ACHN (cell line): Measurements from ENCODE around the gene BMP8B.
"Not testable (repeated sequence)": the region's sequence is repeated elsewhere in the genome, so short reads cannot be mapped to it uniquely, and the experiment has no call there.

Experiments
- DNase-seq: peaks from one replicate; pipeline ENCODE4 v3.0.0-alpha.2; 2015
- in situ Hi-C: cut with HindIII; loops from 2 replicates; pipeline ENCODE4 v1.10.0; 2017; ENCODE audit warnings: low sequenced_read_pairs, low pct_ligation_motif_present, low pct_unique_long_range_greater_than_20kb

BMP8B gene

DNA sequence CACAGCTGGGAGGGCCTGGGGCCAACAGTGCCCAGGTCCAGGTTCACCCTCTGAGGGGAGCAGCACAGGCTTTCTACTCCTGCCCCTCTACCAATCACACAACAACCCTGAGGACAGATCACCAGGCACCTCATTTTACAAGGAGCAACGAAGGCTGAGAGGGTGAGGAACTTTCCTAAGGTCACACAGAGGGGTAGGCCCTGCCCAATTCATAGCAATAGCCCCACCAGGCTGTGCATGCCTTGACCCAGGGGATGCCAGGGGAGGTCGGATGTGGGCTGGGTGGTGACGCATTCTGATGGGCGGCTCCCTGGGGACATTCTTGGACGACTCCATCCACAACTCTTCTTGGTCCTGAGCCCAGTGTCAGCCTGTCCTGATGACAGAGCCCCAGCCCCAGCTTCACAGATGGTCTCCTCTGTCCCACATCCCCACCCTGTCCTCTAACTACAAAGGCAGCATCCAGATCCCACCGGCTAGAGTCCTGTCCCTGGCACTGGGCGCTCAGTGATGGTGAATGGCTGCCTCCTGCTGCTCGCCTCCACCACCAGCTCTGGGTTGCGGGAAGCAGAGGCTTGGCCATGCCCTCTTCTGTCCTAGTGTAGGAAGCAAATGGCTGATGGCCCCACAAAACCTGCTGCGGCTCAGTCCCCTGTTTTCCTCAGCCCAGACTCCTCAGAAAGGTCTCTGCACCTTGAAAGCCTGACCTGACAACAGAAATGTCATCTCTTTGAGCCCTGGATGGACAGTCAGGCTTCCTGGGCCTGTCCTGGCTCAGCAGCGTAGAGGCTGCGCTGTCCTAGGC is 2.2 kb downstream of the BMP8B start:
- DNase-seq, in situ Hi-C loops: not testable (repeated sequence)

DNA sequence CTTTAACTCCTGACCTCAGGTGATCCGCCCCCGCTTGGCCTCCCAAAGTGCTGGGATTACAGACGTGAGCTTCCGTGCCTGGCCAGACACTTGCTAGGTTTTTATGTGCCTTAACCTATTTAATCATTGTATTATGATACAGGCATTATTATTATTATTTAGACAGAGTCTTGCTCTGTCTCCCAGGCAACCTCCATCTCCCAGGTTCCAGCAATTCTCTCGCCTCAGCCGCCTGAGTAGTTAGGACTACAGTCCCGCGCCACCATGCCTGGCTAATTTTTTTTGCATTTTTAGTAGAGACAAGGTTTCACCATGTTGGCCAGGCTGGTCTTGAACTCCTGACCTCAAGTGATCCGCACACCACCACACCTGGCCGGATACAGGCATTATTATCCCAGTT is 6.0 kb downstream of the BMP8B start:
- DNase-seq, in situ Hi-C loops: not testable (repeated sequence)

DNA sequence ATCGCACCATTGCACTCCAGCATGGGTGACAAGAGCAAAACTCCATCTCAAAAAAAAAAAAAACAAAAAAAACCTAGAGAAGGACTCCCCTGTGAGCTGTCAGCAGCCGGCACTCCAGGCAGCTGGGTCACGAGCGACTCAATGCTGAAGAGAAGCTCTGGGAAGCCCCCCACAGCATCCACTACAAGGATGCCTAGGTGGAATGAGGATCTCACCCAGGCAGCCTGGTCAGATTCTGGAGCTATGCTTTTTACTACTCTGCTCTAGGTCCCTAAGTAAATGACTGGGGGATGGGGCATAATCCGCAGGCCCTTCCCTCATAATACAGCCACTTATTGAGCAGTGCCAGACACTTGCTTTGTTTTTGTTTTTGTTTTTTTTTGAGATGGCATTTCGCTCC is 6.6 kb downstream of the BMP8B start:
- no peak for DNase-seq
- in situ Hi-C loops, result no loop called here

DNA sequence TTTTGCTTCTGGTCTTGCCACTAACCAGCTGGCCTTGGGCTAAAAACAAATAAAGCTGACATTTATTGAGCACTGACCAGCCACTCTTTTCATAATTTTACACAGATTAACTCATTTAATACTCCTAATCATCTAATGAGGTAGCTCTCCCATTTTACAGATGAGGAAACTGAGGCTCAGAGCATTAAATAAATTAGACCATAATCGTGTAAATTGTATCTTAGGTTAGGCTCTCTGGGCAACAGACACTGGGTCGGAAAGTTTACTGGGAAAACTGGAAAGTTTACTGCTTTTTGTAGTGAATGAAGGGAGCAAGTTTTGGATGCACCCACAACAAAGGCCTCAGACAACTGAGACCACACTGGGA is 7.3 kb downstream of the BMP8B start:
- in situ Hi-C loops, result no loop called here
- DNase-seq, result no peak

DNA sequence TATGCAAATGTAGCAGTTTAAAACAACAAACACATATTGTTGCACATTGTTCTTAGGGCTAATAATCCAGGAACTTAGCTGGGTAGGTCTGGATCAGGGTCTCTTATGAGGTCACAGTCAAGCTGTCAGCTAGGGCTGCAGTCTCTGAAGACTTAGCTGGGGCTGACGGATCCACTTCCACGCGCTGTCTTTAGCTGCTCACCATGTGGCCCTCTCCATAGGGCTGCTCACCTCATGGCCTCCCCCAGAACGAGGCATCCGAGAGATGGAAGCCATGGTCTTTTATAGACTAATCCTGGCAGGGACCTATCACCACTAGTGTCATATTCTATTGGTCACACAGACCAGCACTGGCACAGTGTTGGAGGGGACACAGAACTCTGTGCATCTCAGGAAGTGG is 8.8 kb downstream of the BMP8B start:
- in situ Hi-C loops, result no loop called here
- no peak for DNase-seq

DNA sequence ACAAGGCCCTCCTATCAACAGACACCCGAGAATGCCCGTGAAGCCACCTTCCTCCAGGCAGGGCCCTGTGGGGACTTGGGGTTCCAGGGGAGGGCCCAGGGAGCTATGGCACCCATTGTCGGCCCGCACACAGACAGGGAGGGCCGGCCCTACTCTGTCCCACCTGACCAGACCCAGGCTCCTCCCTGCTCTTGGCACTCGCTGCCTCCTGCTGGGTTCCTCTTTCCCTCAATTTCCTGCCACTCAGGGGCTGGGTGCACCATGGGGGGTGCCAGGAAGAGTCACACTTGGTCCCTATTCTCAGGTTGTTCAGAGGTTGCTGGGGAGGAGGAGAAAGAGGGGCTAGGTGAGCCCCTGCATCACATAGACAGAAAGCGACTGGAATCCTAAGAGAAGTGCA is 9.5 kb downstream of the BMP8B start:
- DNase-seq, result no peak
- in situ Hi-C loops, result no loop called here

DNA sequence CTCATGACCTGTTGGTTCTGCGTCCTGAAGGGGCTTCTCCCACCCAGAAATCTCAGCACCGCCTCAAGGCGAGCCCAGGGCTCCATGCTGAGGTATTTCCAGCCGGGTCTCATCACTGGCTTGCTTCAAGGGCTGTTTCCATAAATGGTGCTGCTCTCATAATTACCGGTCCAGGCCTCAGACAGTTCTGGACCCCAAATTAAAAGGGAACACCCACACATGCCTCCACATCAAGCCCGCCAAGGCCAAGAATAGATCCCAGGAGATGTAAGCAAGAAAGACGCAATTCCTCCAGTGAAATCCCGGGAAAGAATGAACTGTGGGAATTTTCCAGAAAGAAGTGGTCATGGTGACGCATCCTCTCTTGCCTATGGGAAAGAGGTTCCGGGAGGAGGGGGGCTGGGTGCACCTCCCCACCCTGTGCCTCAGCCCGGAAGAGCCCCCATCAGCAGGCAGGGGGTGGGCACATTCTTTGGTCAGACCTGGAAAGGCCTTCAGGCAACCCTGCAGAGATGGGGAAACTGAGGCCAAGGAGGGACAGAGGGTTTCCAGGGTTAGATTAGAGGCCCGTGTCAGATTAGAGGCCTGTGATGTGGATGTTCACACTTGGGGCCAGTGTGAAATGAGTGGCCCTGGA is 10.1 kb downstream of the BMP8B start:
- in situ Hi-C loops, DNase-seq: not testable (repeated sequence)

DNA sequence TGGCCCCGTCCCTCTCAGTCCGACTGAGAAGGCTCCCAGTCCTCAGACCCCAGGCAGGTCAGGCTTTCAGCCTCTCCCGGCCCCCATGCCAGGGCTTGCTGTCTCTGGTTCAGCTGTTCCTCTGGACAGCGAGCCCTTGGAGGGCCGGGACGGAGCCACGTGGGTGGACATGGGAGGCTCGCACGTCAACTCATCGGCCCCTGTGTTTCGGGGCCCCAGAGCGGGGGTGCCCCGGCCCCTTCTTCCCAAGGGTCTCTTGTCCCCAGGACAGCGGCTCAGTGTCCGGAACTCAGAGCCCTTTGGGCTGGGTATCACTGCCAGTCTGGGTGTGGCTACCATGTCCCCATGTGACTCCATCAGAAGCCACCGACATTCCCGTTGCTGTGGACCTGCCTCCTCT is 10.8 kb downstream of the BMP8B start:
- DNase-seq, in situ Hi-C loops: not testable (repeated sequence)

DNA sequence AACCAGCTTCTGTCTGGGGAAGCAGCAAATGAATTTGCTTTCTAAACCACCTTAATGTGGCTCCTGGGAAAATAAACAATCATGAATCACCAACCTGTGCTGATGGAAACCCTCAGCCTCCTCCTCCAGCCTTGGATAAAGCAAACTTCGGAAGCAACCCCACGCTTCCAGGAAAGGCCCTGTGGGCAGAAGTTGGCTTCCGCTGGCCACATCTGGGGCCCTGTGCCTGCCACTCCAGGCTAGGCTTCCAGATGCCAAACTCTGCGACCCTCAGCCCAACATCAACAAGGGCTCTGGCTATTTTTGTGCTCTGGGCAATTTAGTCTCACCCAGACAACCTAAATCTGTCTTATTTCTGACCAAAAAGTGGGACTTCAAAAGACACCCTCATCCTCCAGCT is 11.4 kb downstream of the BMP8B start:
- no peak for DNase-seq
- in situ Hi-C loops, result no loop called here

DNA sequence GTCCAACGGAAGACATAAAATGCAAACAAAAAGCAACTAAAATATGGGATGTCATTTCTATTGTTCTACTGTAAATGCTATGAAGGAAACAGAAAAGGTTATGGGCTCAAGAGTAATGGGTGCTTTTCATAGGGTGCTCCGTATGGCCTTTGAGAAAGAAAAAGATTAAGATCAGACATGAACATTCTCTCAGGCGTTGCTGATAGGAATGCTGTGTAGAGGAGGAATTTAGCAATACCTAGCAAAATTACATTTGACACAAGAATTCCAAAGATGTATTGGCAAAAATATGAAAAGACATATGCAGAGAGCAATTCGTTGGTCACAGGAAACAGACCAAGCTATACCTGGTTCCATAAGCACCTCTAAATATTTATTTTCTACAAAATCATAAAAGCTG is 11.8 kb downstream of the BMP8B start:
- in situ Hi-C loops, result no loop called here
- no peak for DNase-seq

DNA sequence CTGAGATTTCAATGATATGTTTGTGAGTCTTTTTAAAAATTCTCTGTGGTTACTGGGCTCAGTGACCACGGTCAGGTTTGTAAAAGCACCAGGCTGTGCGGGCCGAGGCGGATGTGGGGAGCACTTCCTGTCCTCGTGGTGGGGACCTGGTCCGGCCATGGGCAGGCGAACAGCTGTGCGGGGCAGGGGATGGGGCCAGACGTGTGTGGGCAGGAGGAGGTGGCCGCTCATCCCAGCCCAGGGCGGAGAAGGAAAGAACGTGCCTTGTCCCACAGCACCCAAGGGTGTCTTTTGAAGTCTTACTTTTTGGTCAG is 12.3 kb downstream of the BMP8B start:
- in situ Hi-C loops, result no loop called here
- no peak for DNase-seq

DNA sequence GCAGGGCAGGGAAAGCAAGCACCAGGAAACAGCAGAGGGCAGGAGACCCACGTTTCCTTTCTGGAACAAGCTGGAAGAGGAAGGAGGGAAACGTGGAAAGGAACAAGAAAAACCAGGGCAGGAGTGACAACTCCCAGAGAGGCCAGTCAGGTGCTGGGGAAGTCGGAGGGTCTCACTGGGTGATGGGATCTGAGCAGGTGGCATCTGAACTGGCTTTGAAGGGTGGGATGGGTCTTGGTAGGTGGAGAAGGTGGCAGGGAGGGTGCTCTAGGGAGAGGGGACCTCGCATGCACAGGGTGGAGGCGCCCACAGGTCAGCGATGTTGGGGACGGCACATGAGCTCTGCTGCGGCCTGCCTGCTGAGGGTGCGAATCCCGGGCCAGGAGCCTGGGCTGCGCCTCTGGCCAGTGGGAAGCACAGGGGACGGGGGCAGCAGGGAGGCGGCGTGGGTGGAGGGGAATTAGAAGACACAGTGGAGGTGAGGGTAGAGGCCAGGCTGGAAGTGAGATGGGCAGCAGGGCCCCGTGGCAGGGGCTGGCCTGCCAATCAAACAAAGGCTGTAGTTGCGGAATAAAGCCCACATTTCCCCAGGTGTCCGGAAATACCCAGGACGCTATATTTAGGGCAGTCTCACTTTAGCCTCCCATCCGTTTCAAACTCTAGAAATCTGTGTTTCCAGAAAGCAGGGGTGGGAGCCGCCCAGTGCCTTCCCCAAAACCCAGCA is 12.8 kb downstream of the BMP8B start:
- DNase-seq, in situ Hi-C loops: not testable (repeated sequence)

DNA sequence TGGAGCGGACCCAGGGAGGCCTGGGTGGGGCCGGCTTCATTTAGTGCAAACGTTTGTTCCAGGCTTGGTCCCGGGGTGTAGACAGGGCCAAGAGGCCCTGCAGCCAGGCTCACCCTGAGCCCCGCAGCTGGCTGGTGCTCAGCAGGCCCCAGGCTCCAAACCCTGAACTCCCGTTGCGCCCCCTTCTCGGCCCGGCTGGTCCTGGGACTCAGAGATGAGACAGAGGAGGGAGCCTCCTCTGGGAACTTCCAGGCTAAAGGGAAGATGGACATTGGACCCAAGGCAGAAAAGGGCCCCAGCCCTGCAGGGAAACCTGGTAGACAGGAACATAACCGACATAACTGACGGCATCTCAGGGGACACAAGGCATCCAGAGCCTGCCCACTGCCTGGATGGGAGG is 13.5 kb downstream of the BMP8B start:
- in situ Hi-C loops, result not testable (repeated sequence)

DNA sequence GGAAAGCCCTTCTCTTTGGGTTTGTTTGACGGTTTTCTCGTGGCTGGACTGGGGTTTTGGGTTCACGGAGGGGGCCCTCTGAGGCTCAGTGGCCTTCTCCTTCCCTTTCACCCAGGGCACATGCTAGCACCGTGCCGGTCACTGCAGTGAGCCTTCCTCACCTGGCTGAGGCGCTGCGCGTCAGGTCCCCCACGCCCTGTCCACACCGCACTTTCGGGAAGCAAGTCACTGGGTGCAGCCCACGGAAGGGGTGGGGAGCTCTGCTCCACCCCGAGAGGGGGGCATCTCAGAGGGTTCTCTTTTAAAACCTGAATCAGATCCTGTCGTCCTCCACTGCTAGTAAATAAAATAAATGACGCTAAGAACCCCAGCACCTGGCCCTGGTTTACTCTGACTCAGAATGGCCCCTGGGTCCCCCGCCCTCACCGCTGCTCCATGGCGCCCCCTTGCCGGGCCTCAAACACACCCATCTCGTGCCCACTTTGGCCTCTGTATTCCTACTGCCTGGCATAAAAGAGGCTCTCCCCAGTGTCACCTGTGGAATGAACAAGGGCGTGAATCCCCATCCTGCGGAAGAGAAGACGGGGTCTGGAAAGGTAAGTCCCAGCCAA is 15.2 kb downstream of the BMP8B start:
- in situ Hi-C loops, result not testable (repeated sequence)

More for the DNA sequence above, 13.5 kb downstream of the BMP8B start:
- DNase-seq, result not testable (repeated sequence)

DNA sequence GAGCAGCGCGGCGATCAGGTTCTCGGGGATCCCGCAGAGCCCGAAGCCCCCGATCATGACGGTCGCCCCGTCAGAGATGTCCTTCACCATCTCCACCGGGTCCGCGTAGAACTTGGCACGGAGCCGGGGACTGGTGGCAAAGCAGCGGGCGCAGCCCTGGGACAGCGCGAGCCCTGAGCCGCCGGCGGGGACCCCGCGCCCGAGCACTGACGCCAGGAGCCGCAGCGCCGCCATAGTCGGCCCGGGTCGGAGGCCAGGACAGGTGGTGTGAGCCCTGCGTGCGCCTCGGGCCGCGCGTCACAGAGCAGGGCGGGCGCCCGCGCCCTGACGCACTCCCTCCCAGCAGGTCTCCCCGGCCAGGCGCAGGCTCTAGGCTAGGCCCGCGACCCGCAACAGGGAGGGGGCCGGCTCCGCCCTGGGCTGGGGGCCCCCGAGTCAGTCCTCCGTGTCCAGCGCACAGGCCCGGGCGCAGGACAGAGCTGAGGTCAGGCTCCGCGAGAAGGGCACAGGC is 17.6 kb downstream of the BMP8B start, which contains the start of gene OXCT2:
Gene OXCT2, minus strand, starts transcription at position 327 of the 511 bp plus-strand sequence. Its CDS starts 93 bp downstream, at position 234.
- DNase-seq, in situ Hi-C loops: not testable (repeated sequence)

More for the DNA sequence above, 15.2 kb downstream of the BMP8B start:
- not testable (repeated sequence) for DNase-seq

DNA sequence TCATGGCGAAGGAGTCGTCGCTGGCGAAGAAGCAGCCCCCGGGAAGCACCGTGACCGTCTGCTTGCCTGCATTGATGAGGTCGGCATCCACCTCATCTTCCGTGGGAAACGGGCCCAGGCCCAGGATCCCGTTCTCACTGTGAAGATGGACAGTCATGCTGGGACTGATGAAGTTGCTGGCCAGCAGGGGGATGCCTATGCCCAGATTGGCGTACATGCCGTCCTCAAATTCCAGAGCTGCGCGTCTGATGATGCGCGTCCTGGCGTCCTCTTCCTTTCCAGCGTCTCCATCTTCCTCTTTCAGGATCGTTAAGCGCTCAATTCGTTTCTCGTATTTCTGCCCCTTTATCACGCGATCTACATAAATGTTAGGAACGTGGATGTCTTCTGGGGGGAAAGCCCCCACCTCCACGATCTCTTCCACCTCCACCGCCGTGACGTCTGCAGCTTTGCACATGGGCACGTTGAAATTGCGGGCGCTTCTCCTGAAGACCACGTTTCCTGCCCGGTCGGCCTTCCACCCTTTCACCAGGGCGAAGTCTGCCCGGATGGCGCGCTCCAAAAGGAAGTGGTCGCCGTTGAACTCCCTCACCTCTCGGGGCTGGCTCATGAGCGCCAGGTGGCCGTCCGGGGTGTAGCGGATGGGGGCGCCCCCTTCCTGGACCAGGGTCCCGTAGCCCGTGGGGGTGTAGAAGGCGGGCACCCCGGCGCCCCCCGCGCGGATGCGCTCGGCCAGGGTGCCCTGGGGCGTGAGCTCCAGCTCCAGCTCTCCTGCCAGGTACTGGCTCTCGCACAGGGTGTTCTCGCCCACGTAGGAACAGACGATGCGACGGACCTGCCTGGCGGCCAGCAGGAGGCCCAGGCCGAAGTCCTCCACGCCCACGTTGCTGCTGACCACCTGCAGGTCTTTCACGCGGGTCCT is 18.3 kb downstream of the BMP8B start:
- in situ Hi-C loops, DNase-seq: not testable (repeated sequence)

DNA sequence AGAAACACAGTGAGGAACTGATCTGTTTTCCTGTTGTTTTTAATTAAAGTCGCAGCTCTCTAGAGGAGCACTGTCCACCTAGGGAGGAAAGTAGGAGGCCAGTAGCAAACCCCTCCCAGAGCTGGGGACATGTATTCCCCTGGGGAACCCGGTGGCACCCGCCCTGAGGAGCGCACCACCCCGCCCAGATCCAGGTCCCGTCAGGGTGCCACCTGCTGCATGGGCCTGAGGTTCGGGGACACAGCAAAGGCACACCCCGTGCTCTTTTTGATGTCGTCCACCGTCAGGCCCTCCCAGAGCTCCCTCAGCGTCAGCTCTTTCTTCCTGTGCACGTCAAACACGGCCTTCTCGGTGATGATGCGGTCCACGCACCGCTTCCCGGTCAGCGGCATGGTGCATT is 19.2 kb downstream of the BMP8B start:
- DNase-seq, in situ Hi-C loops: not testable (repeated sequence)

DNA sequence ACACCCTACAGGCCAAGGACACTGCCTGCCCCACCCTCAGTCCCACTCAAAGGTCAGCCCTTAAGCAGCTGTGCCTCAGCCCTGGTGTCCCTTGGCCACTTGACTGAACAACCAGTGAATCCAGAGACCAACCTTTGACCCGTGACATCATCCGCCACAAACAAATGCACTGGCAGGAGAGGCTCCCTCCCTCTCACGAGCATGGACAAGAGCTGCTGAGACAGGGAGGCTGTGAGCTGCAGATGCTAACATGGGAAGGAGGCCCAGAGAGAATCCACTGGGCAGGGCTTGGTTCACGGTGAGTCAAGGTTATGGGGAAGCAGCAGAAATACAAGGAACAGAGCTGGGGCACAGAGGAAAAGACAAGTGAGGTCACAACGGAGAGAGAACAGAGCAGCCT is 22.2 kb downstream of the BMP8B start:
- DNase-seq, in situ Hi-C loops: not testable (repeated sequence)
